Smooth muscle cell (in vitro differentiated cells): Measurements from ENCODE around the gene FFAR3. TPM values are rescaled to one million over a fixed set of nuclear protein-coding genes. Genes with fewer than 3 reads are reported as not detected.

ENCODE experiments used
- DNase-seq: peaks from one replicate; lab custom pipeline; 2025; ENCODE audit not compliant: unreplicated experiment; lab: John Stamatoyannopoulos, UW
- H2AFZ ChIP-seq: fragments of 200-600 bp; sonication (generic); 2 replicates; pipeline ENCODE4 v1.6.0; 2016; ENCODE audit warnings: antibody characterized with exemption, low read depth, mild to moderate bottlenecking
- H3F3A ChIP-seq: fragments of 200-600 bp; sonication (generic); 2 replicates; pipeline ENCODE4 v1.6.0; 2017; ENCODE audit warnings: antibody characterized with exemption, low read depth
- H3K27ac ChIP-seq: fragments of 200-600 bp; sonication (generic); 2 replicates; pipeline ENCODE4 v1.5.1; 2016; ENCODE audit warnings: low read depth, mild to moderate bottlenecking
- H3K27me3 ChIP-seq: fragments of 200-600 bp; sonication (generic); 2 replicates; pipeline ENCODE4 v1.6.1; 2016; ENCODE audit warnings: low read depth, mild to moderate bottlenecking
- H3K36me3 ChIP-seq: fragments of 200-600 bp; sonication (generic); 2 replicates; pipeline ENCODE4 v1.5.1; 2016; ENCODE audit warnings: low read depth
- H3K4me1 ChIP-seq: fragments of 200-600 bp; sonication (generic); 2 replicates; pipeline ENCODE4 v1.5.1; 2016; ENCODE audit warnings: low read depth
- H3K4me2 ChIP-seq: fragments of 200-600 bp; sonication (generic); 2 replicates; pipeline ENCODE4 v1.6.0; 2016; ENCODE audit warnings: mild to moderate bottlenecking
- H3K4me3 ChIP-seq: fragments of 200-600 bp; sonication (generic); 2 replicates; pipeline ENCODE4 v1.5.1; 2016; ENCODE audit warnings: mild to moderate bottlenecking
- H3K79me2 ChIP-seq: fragments of 200-600 bp; sonication (generic); 2 replicates; pipeline ENCODE4 v1.6.0; 2016; ENCODE audit warnings: low read depth, mild to moderate bottlenecking
- H3K9ac ChIP-seq: fragments of 200-600 bp; sonication (generic); 2 replicates; pipeline ENCODE4 v1.6.0; 2016; ENCODE audit warnings: low read depth
- H3K9me3 ChIP-seq: fragments of 200-600 bp; sonication (generic); replicated peaks from 2 replicates; pipeline ENCODE4 v1.5.1; 2016; ENCODE audit warnings: low read depth
- H4K20me1 ChIP-seq: fragments of 200-600 bp; sonication (generic); 2 replicates; pipeline ENCODE4 v1.6.0; 2016; ENCODE audit warnings: low read depth
- CTCF ChIP-seq: fragments of 200-600 bp; sonication (generic); IDR thresholded peaks from 2 replicates; pipeline ENCODE4 v1.5.1; 2017; ENCODE audit warnings: borderline replicate concordance, mild to moderate bottlenecking, antibody characterized with exemption; ENCODE audit not compliant: insufficient read depth, poor library complexity, severe bottlenecking
- WGBS: methylation state at CpG from one replicate; pipeline ENCODE4 v1.1.7; 2016; ENCODE audit warnings: low lambda C conversion rate; 5-methylcytosine and 5-hydroxymethylcytosine counted together
- microRNA-seq: library from miRNA; unstranded; fragments of <30 nt; microRNA quantifications from one replicate; pipeline ENCODE4, GENCODE V29; 2016; ENCODE audit warnings: borderline number of aligned reads
- polyA plus RNA-seq: library from polyadenylated mRNA; unstranded; fragments of >200 nt; fragmentation: Nextera tagmentation; extraction: Ambion mirVana; gene quantifications from 2 replicates; pipeline ENCODE4 v1.2.1, GENCODE V29; 2016
- total RNA-seq: library from RNA; depleted of rRNA; stranded (reverse); fragments of >200 nt; gene quantifications from 2 replicates; pipeline ENCODE4 v1.2.3, GENCODE V29; 2014

Gene FFAR3
- total and polyA plus RNA-seq, 2 experiments from 2014 or later: not detected

- 91% methylated on average over 13 of the region's 13 CpGs for WGBS
- H3K79me2 ChIP-seq: no peaks in the 10 kb centered on the region
- no peak overlapping the region for H3K4me2 ChIP-seq
- no peaks in the 10 kb centered on the region for H3K36me3 ChIP-seq
- TF ChIP-seq CTCF: no peak
- H4K20me1 ChIP-seq: no peaks in the 10 kb centered on the region
- DNase-seq: no peak
- H3K4me3 ChIP-seq: no peak overlapping the region
- H3K9ac ChIP-seq: no peak overlapping the region
- H3K9me3 ChIP-seq: no peaks in the 10 kb centered on the region
- H3K27ac ChIP-seq: no peak overlapping the region
- H3F3A ChIP-seq: no peaks in the 10 kb centered on the region
- no peaks in the 10 kb centered on the region for H3K27me3 ChIP-seq
- H3K4me1 ChIP-seq: no peaks in the 10 kb centered on the region
- no peak overlapping the region for H2AFZ ChIP-seq
Measured at GRCh38 chr19:35408284-35409171, 50.3 kb downstream of the FFAR3 start.

GRCh38 chr19:35409191-35409590 is 50.9 kb downstream of the FFAR3 start:
- no peak overlapping the region for H3K9ac ChIP-seq
- no peak overlapping the region for H2AFZ ChIP-seq
- no peaks in the 10 kb centered on the region for H3K9me3 ChIP-seq
- no peak for DNase-seq
- no peak overlapping the region for H3K27ac ChIP-seq
- H3F3A ChIP-seq: no peaks in the 10 kb centered on the region
- no peaks in the 10 kb centered on the region for H3K4me1 ChIP-seq
- H3K79me2 ChIP-seq: no peaks in the 10 kb centered on the region
- TF ChIP-seq CTCF: no peak
- H4K20me1 ChIP-seq: no peaks in the 10 kb centered on the region
- no peak overlapping the region for H3K4me3 ChIP-seq
- no peaks in the 10 kb centered on the region for H3K27me3 ChIP-seq
- H3K36me3 ChIP-seq: no peaks in the 10 kb centered on the region
- no peak overlapping the region for H3K4me2 ChIP-seq
- 78% methylated on average over 5 of the region's 5 CpGs for WGBS

Small RNAs within 50 kb of the gene (microRNA-seq; reads per million reads assigned to microRNA genes)
- not detected for gene MIR5196

Other genes starting within 250 kb of the FFAR3 start
- gene FXYD3, start 242.6 kb upstream of the FFAR3 start, total RNA-seq: 26.3 and 37.0 TPM in 2 replicates
- gene FXYD3, start 242.6 kb upstream of the FFAR3 start, polyA plus RNA-seq: 23.0 and 67.1 TPM in 2 replicates
- 0.22 TPM in 1 of 2 replicates, not detected in the other for gene LGI4, start 223.4 kb upstream of the FFAR3 start, total RNA-seq
- 0.17 and 0.24 TPM in 2 replicates for gene LGI4, start 223.4 kb upstream of the FFAR3 start, polyA plus RNA-seq
- gene FXYD1, start 219.6 kb upstream of the FFAR3 start, total RNA-seq: 3.2 and 3.5 TPM in 2 replicates
- 2.7 and 3.0 TPM in 2 replicates for gene FXYD1, start 219.6 kb upstream of the FFAR3 start, polyA plus RNA-seq
- gene FXYD7, start 215.2 kb upstream of the FFAR3 start, total RNA-seq: not detected in 2 replicates
- not detected in 2 replicates for gene FXYD7, start 215.2 kb upstream of the FFAR3 start, polyA plus RNA-seq
- 89.3 and 133 TPM in 2 replicates for gene FXYD5, start 203.7 kb upstream of the FFAR3 start, total RNA-seq
- gene FXYD5, start 203.7 kb upstream of the FFAR3 start, polyA plus RNA-seq: 205 and 246 TPM in 2 replicates
- gene FAM187B, start 129.7 kb upstream of the FFAR3 start, total RNA-seq: not detected in 2 replicates
- gene FAM187B, start 129.7 kb upstream of the FFAR3 start, polyA plus RNA-seq: not detected in 2 replicates
- 11.3 and 14.0 TPM in 2 replicates for gene LSR, start 109.5 kb upstream of the FFAR3 start, total RNA-seq
- gene LSR, start 109.5 kb upstream of the FFAR3 start, polyA plus RNA-seq: 14.2 and 85.3 TPM in 2 replicates
- gene USF2, start 89.5 kb upstream of the FFAR3 start, total RNA-seq: 30.4 and 34.4 TPM in 2 replicates
- gene USF2, start 89.5 kb upstream of the FFAR3 start, polyA plus RNA-seq: 20.0 and 22.7 TPM in 2 replicates
- gene HAMP, start 75.9 kb upstream of the FFAR3 start, total RNA-seq: not detected in 2 replicates
- gene HAMP, start 75.9 kb upstream of the FFAR3 start, polyA plus RNA-seq: not detected in 2 replicates
- gene MAG, start 66.3 kb upstream of the FFAR3 start, total RNA-seq: not detected in 2 replicates
- not detected in 2 replicates for gene MAG, start 66.3 kb upstream of the FFAR3 start, polyA plus RNA-seq
- not detected in 2 replicates for gene CD22, start 29.3 kb upstream of the FFAR3 start, total RNA-seq
- gene CD22, start 29.3 kb upstream of the FFAR3 start, polyA plus RNA-seq: not detected in 2 replicates
- gene FFAR1, start 10.6 kb upstream of the FFAR3 start, total RNA-seq: not detected in 2 replicates
- gene FFAR1, start 10.6 kb upstream of the FFAR3 start, polyA plus RNA-seq: not detected in 2 replicates
- gene GPR42, start 12.6 kb downstream of the FFAR3 start, total RNA-seq: not detected in 2 replicates
- not detected in 2 replicates for gene GPR42, start 12.6 kb downstream of the FFAR3 start, polyA plus RNA-seq
- gene FFAR2, start 89.8 kb downstream of the FFAR3 start, total RNA-seq: not detected in 2 replicates
- not detected in 2 replicates for gene FFAR2, start 89.8 kb downstream of the FFAR3 start, polyA plus RNA-seq
- gene KRTDAP, start 132.0 kb downstream of the FFAR3 start, total RNA-seq: 203 and 298 TPM in 2 replicates
- 41.7 and 68.3 TPM in 2 replicates for gene KRTDAP, start 132.0 kb downstream of the FFAR3 start, polyA plus RNA-seq
- gene DMKN, start 155.2 kb downstream of the FFAR3 start, total RNA-seq: 46.5 and 132 TPM in 2 replicates
- 31.2 and 75.4 TPM in 2 replicates for gene DMKN, start 155.2 kb downstream of the FFAR3 start, polyA plus RNA-seq
- 14.9 and 19.8 TPM in 2 replicates for gene SBSN, start 169.9 kb downstream of the FFAR3 start, total RNA-seq
- 4.9 and 11.7 TPM in 2 replicates for gene SBSN, start 169.9 kb downstream of the FFAR3 start, polyA plus RNA-seq
- not detected in 2 replicates for gene GAPDHS, start 175.0 kb downstream of the FFAR3 start, total RNA-seq
- gene GAPDHS, start 175.0 kb downstream of the FFAR3 start, polyA plus RNA-seq: 0.16 TPM in 1 of 2 replicates, not detected in the other
- gene TMEM147, start 187.2 kb downstream of the FFAR3 start, total RNA-seq: 128 and 168 TPM in 2 replicates
- 291 and 293 TPM in 2 replicates for gene TMEM147, start 187.2 kb downstream of the FFAR3 start, polyA plus RNA-seq
- not detected in 2 replicates for gene ATP4A, start 205.2 kb downstream of the FFAR3 start, total RNA-seq
- gene ATP4A, start 205.2 kb downstream of the FFAR3 start, polyA plus RNA-seq: not detected in 2 replicates
- not detected in 2 replicates for gene PMIS2, start 227.7 kb downstream of the FFAR3 start, total RNA-seq
- gene PMIS2, start 227.7 kb downstream of the FFAR3 start, polyA plus RNA-seq: not detected in 2 replicates